ENCODE measurements around the gene TXLNA.

TXLNA gene

GRCh38 chr1:32182060-32182459, 2.6 kb downstream of the TXLNA start:
- DNase-seq (ENCODE audit: low read depth in 2 of 3, low spot score in 1 of 3), result no peak

- DNase-seq (ENCODE audit: low read depth in 2 of 3, low spot score in 1 of 3), result no peak
Observed at GRCh38 chr1:32184650-32185049, 5.2 kb downstream of the TXLNA start.

GRCh38 chr1:32186077-32186476, 6.6 kb downstream of the TXLNA start:
- DNase-seq (ENCODE audit: low read depth in 2 of 3, low spot score in 1 of 3), result no peak

- DNase-seq (ENCODE audit: low read depth in 2 of 3, low spot score in 1 of 3), result no peak
Observed at GRCh38 chr1:32186491-32186890, 7.0 kb downstream of the TXLNA start.

- DNase-seq (ENCODE audit: low read depth in 2 of 3, low spot score in 1 of 3), result no peak
Observed at GRCh38 chr1:32187850-32188249, 8.4 kb downstream of the TXLNA start.

- DNase-seq (ENCODE audit: low read depth in 2 of 3, low spot score in 1 of 3), result no peak
Observed at GRCh38 chr1:32192220-32192948, 12.9 kb downstream of the TXLNA start.

GRCh38 chr1:32194984-32195383, 15.5 kb downstream of the TXLNA start:
- no peak for DNase-seq (ENCODE audit: low read depth in 2 of 3, low spot score in 1 of 3)

- DNase-seq (ENCODE audit: low read depth in 2 of 3, low spot score in 1 of 3), result no peak
Observed at GRCh38 chr1:32195531-32195930, 16.1 kb downstream of the TXLNA start.

GRCh38 chr1:32195972-32196823, 16.7 kb downstream of the TXLNA start:
- DNase-seq (ENCODE audit: low read depth in 2 of 3, low spot score in 1 of 3), result no peak

GRCh38 chr1:32197074-32197473, 17.6 kb downstream of the TXLNA start:
- DNase-seq (ENCODE audit: low read depth in 2 of 3, low spot score in 1 of 3), result no peak

- no peak for DNase-seq (ENCODE audit: low read depth in 2 of 3, low spot score in 1 of 3)
Observed at GRCh38 chr1:32197837-32198236, 18.4 kb downstream of the TXLNA start.

- DNase-seq (ENCODE audit: low read depth in 2 of 3, low spot score in 1 of 3), result no peak
Observed at GRCh38 chr1:32198237-32199042, 19.0 kb downstream of the TXLNA start.

GRCh38 chr1:32199043-32199716, 19.7 kb downstream of the TXLNA start:
- no peak for DNase-seq (ENCODE audit: low read depth in 2 of 3, low spot score in 1 of 3)

GRCh38 chr1:32199717-32200072, 20.2 kb downstream of the TXLNA start:
- DNase-seq (ENCODE audit: low read depth in 2 of 3, low spot score in 1 of 3), result no peak

- DNase-seq (ENCODE audit: low read depth in 2 of 3, low spot score in 1 of 3), result peak in 2 of 3 donors; percentile 36 to 43
Observed at GRCh38 chr1:32200226-32201010, 20.9 kb downstream of the TXLNA start, which contains the start of gene CCDC28B. Gene CCDC28B (plus strand): TSS chr1:32200595. CDS start chr1:32201936, 1,341 bp downstream.

- DNase-seq (ENCODE audit: low read depth in 2 of 3, low spot score in 1 of 3), result peak in 2 of 3 donors; percentile 64 to 68
Observed at GRCh38 chr1:32201011-32201855, 21.8 kb downstream of the TXLNA start.

- no peak for DNase-seq (ENCODE audit: low read depth in 2 of 3, low spot score in 1 of 3)
Observed at GRCh38 chr1:32204943-32205361, 25.5 kb downstream of the TXLNA start.

GRCh38 chr1:32205401-32206370, 26.2 kb downstream of the TXLNA start, which contains the start of gene IQCC:
Gene IQCC (plus strand): TSS chr1:32205671. CDS start chr1:32205682, 11 bp downstream.
- DNase-seq (ENCODE audit: low read depth in 2 of 3, low spot score in 1 of 3), result peak; percentile 72 to 80 (median 72)
